Left lung (tissue), 10 donors: ENCODE results near the gene DPPA5. TPM values are rescaled to one million over a fixed set of nuclear protein-coding genes. Genes with fewer than 3 reads are reported as not detected.

Experiments
- ATAC-seq: fragments of 200-7000 bp; cut with Tn5 transposase; one replicate; pipeline ENCODE4 v1.9.1; 2020; ENCODE audit warnings: moderate library complexity
- DNase-seq, 4 donors: peaks; one replicate each; pipeline ENCODE4 v3.0.0-alpha.2; 2013 to 2020
- H3K27ac ChIP-seq, 2 donors: fragments of 200-600 bp; sonication (generic) in 1 of 2; one replicate each; pipeline versions ENCODE4 v1.5.0 to v1.8.0; 2020 to 2021
- H3K27me3 ChIP-seq, 2 donors: fragments of 200-600 bp; sonication (generic) in 1 of 2; one replicate each; pipeline versions ENCODE4 v1.5.0 to v1.8.0; 2020 to 2021
- H3K36me3 ChIP-seq, 2 donors: fragments of 200-600 bp; sonication (generic) in 1 of 2; one replicate each; pipeline versions ENCODE4 v1.5.0 to v1.8.0; 2020 to 2021
- H3K4me1 ChIP-seq, 2 donors: fragments of 200-600 bp; one replicate each; pipeline ENCODE4 v1.8.0; 2021
- H3K4me3 ChIP-seq, 2 donors: fragments of 200-600 bp; sonication (generic) in 1 of 2; one replicate each; pipeline versions ENCODE4 v1.5.0 to v1.8.0; 2020 to 2021; ENCODE audit warnings: mild to moderate bottlenecking in 1 of 2
- H3K9me3 ChIP-seq, 2 donors: fragments of 200-600 bp; sonication (generic) in 1 of 2; one replicate each; pipeline versions ENCODE4 v1.5.0 to v1.8.0; 2020 to 2021
- intact Hi-C, 2 donors: fragments of 100-400 bp; cut with DNase I; formaldehyde crosslinking; loops; one replicate each; pipeline versions ENCODE4 v1.11.2 to v1.14.2; 2022
- polyA plus RNA-seq, 6 donors: library from polyadenylated mRNA; unstranded; fragments of 120-200 nt; gene quantifications; one replicate each; pipeline ENCODE4 v1.2.1, GENCODE V29; 2013; ENCODE audit not compliant: insufficient read length in 6 of 6
- total RNA-seq, 2 donors: library from RNA; stranded (reverse); fragmentation: NEBNext Ultra II Directional; extraction: Animal tissue kit (Norgen Biotek cat#: 25700); gene quantifications; one replicate each; pipeline ENCODE4 v1.2.1, GENCODE V29; 2021
- TF ChIP-seq, protein P1 (sequence below), 2 donors: fragments of 200-600 bp; sonication (generic) in 1 of 2; IDR thresholded peaks; one replicate each; pipeline versions ENCODE4 v1.5.0 to v1.8.0; 2021; ENCODE audit warnings: antibody characterized with exemption in 2 of 2
- donor health status: DM: no; HTN: yes; CAD: no.
- donor health status: DM: no; HTN: no; CAD: no.

DPPA5 gene
- total and polyA plus RNA-seq, 8 donors: not detected

DNA sequence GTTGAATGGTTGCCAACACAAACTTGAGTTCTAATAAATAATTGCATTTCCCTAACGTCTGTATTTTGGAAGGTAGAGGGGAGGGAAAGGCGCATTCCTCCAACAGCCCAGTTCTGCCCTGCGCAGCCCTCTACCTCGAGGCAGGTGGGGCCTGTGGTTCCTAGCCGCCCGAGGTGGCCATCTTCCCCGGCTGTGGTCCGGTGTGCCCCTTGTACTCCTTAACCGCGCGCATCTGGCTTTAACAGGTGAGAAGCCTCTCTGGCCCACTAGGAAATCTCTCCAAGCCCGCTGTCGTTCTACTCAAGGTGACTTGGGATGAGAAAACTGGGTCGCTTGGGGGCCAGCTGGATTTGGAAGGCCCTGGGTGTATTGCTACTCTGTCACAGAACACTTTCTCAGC, 10.0 kb upstream of the DPPA5 start:
- Histone ChIP-seq H3K36me3 (no peaks in the 10 kb centered on the region), H3K27ac (no peak overlapping the region), H3K27me3 (no peaks in the 10 kb centered on the region), H3K4me3 (no peak overlapping the region), H3K4me1 (no peaks in the 10 kb centered on the region), H3K9me3 (peaks cover 0 to 5% of the 10 kb centered on the region in 2 donors)
- ATAC-seq (no peak), DNase-seq (no peak)
- intact Hi-C loops: no loop called here
- TF ChIP-seq, protein P1, sequence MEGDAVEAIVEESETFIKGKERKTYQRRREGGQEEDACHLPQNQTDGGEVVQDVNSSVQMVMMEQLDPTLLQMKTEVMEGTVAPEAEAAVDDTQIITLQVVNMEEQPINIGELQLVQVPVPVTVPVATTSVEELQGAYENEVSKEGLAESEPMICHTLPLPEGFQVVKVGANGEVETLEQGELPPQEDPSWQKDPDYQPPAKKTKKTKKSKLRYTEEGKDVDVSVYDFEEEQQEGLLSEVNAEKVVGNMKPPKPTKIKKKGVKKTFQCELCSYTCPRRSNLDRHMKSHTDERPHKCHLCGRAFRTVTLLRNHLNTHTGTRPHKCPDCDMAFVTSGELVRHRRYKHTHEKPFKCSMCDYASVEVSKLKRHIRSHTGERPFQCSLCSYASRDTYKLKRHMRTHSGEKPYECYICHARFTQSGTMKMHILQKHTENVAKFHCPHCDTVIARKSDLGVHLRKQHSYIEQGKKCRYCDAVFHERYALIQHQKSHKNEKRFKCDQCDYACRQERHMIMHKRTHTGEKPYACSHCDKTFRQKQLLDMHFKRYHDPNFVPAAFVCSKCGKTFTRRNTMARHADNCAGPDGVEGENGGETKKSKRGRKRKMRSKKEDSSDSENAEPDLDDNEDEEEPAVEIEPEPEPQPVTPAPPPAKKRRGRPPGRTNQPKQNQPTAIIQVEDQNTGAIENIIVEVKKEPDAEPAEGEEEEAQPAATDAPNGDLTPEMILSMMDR (IDR thresholded peaks at IDR 0.05): no peak

DNA sequence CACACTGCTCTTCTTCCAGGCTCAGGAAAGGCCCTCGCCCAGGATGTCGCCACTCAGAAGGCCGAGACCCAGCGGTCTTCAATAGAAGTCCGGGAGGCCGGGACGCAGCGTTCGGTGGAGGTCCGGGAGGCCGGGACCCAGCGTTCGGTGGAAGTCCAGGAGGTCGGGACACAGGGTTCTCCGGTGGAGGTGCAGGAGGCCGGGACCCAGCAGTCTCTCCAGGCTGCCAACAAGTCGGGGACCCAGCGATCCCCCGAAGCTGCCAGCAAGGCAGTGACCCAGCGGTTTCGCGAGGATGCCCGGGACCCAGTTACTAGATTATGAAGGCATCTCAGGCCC, 9.4 kb upstream of the DPPA5 start:
- intact Hi-C loops: no loop called here

DNA sequence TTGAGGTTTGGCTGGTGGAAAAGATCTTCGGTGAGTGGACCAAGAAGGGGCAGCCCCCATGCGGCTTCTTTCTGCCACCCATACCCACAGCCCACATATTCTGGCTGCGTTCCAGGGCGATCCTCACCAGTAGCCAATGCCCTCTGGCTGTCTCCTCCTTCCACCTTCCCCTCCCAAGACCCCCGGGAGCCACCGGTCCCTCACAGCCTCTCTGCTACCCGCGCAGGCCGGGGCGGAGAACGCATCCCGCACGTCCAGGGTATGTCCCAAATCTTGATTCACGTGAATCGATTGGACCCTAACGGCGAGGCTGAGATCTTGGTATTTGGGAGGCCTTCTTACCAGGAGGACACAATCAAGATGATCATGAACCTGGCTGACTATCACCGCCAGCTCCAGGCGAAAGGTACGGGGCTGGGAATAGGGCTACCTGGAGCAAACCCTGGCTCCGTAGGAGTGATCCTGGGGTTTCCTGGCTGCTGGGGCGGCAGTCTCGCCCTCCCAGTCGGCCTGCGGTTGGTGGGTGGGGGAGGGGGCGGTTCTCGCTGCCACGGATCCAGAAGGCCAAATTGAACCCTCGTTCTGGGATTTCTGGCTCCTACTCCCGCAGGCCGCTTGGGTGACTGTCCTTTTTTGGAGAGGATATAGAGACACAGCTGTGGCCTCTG, 8.9 kb upstream of the DPPA5 start:
- ATAC-seq (no peak), DNase-seq (no peak)
- H3K27ac ChIP-seq: no peak overlapping the region
- TF ChIP-seq, protein P1 (IDR thresholded peaks at IDR 0.05): no peak
- peaks cover 0 to 5% of the 10 kb centered on the region in 2 donors for H3K9me3 ChIP-seq
- H3K36me3 ChIP-seq: no peaks in the 10 kb centered on the region
- H3K27me3 ChIP-seq: no peaks in the 10 kb centered on the region
- no peak overlapping the region for H3K4me3 ChIP-seq
- H3K4me1 ChIP-seq: no peaks in the 10 kb centered on the region
- intact Hi-C loops: no loop called here

More for the DNA sequence above, 9.4 kb upstream of the DPPA5 start:
- DNase-seq (no peak), ATAC-seq (no peak)
- no peak overlapping the region for H3K27ac ChIP-seq
- no peaks in the 10 kb centered on the region for H3K4me1 ChIP-seq
- TF ChIP-seq, protein P1 (IDR thresholded peaks at IDR 0.05): no peak
- no peaks in the 10 kb centered on the region for H3K36me3 ChIP-seq
- H3K4me3 ChIP-seq: no peak overlapping the region
- H3K27me3 ChIP-seq: no peaks in the 10 kb centered on the region
- peaks cover 0 to 5% of the 10 kb centered on the region in 2 donors for H3K9me3 ChIP-seq

DNA sequence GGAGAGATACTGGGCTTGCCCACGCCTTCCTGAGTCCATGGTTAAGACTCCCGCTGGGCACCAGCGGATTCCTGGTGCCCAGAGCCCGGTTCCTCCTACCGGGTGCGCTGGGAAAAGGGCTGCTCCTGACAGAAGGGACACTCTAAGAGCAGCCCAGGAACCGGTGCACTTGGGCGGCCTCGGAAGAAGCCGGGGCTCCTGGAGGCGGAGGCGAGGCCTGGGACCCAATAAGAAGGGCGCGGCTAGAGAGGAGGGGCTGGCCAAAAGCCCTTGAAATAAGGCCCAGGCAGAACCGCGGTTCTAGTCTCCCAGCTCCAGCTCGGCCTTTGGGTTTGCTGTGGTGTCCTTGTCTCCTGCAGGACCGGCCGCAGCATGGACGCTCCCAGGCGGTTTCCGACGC, 8.3 kb upstream of the DPPA5 start, which contains the start of gene KHDC3L:
TSS of gene KHDC3L (plus strand) at position 301 of the 400 bp plus-strand sequence. CDS start at position 373, 72 bp downstream.
- ATAC-seq: no peak
- Histone ChIP-seq H3K4me1 (no peaks in the 10 kb centered on the region), H3K27ac (no peak within 1 kb of the TSS), H3K4me3 (no peak within 1 kb of the TSS), H3K36me3 (no peaks in the 10 kb centered on the region), H3K9me3 (peaks cover 0 to 5% of the 10 kb centered on the region in 2 donors), H3K27me3 (no peaks in the 10 kb centered on the region)
- intact Hi-C loops: no loop called here
- DNase-seq: no peak
- TF ChIP-seq, protein P1 (IDR thresholded peaks at IDR 0.05): no peak

DNA sequence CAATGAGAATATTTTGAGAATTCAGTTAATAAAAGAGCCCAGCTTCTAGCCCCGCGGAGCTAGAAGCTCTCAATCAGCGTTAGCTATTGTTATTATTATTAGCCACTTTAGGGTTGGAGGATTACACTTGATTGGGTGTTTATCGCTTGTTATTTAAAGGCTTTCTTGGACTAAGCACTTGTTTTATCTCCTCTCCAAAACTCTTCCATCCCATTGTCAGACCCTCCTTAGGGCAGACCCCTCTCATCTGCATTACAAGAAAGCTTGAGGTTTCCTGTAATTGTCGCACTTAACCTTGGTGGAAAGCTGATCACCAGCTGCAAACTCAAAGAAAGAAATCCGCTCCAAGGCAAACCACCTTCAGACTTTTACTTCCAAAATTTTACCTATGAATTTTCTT, 4.8 kb downstream of the DPPA5 start:
- ATAC-seq: no peak
- Histone ChIP-seq H3K9me3 (peaks cover 0 to 5% of the 10 kb centered on the region in 2 donors), H3K4me3 (no peak overlapping the region), H3K36me3 (no peaks in the 10 kb centered on the region), H3K27ac (no peak overlapping the region), H3K27me3 (peaks cover 24 to 52% of the 10 kb centered on the region in 2 donors), H3K4me1 (no peaks in the 10 kb centered on the region)
- intact Hi-C loops: no loop called here
- TF ChIP-seq, protein P1 (IDR thresholded peaks at IDR 0.05): no peak
- DNase-seq: no peak
